Adrenal gland (tissue), 12 donors: ENCODE measurements around the gene DSCAML1. TPM values are rescaled to one million over a fixed set of nuclear protein-coding genes. Genes with fewer than 3 reads are reported as not detected.

Source experiments
- DNase-seq, 7 donors: peaks; one replicate each; pipeline ENCODE4 v3.0.0-alpha.2; 2019 to 2020
- H3K27ac ChIP-seq, 5 donors: fragments of 200-600 bp; sonication (generic) in 4 of 5; 1 replicate in 3 of 5; 2 replicates in 2 of 5; pipeline versions ENCODE4 v1.5.1 to v1.8.0; 2016 to 2020; ENCODE audit warnings: mild to moderate bottlenecking in 1 of 5
- H3K27me3 ChIP-seq: fragments of 200-600 bp; 2 replicates; pipeline ENCODE4 v1.8.0; 2021
- H3K36me3 ChIP-seq, 2 donors: fragments of 200-600 bp; replicated peaks in 1 of 2; 1 replicate in 1 of 2; 2 replicates in 1 of 2; pipeline versions ENCODE4 v1.5.1 to v1.8.0; 2018 to 2022
- H3K4me1 ChIP-seq, 2 donors: fragments of 200-600 bp; replicated peaks in 1 of 2; 1 replicate in 1 of 2; 2 replicates in 1 of 2; pipeline versions ENCODE4 v1.5.1 to v1.8.0; 2018 to 2021
- H3K4me3 ChIP-seq, 4 donors: fragments of 200-600 bp; sonication (generic) in 3 of 4; one replicate each; pipeline ENCODE4 v1.5.1; 2016 to 2018
- H3K9me3 ChIP-seq, 3 donors: fragments of 200-600 bp; sonication (generic) in 1 of 3; replicated peaks in 1 of 3; 1 replicate in 2 of 3; 2 replicates in 1 of 3; pipeline versions ENCODE4 v1.5.1 to v1.8.0; 2016 to 2021
- POLR2A ChIP-seq, 2 donors: fragments of 450-650 bp; IDR thresholded peaks; one replicate each; pipeline ENCODE4 v1.6.1; 2017; ENCODE audit warnings: antibody characterized with exemption in 2 of 2, mild to moderate bottlenecking in 2 of 2, moderate library complexity in 1 of 2
- WGBS, 4 donors: extraction: QIAGEN DNeasy Blood & Tissue Kit in 2 of 4; methylation state at CpG; one replicate each; pipeline versions ENCODE4 v1.1.5 to v1.1.7; 2013 to 2017; 5-methylcytosine and 5-hydroxymethylcytosine counted together
- intact Hi-C, 2 donors: fragments of 100-400 bp; cut with DNase I; formaldehyde crosslinking; loops; one replicate each; pipeline versions ENCODE4 v1.14.1 to v1.15.0; 2022 to 2023
- polyA plus RNA-seq, 3 donors: library from polyadenylated mRNA; stranded (reverse); fragments of 200-250 nt in 2 of 3; fragments of 350-450 nt in 1 of 3; fragmentation: Illumina TruSeq in 1 of 3; extraction: RNeasy Lipid Tissue Mini Kit (QIAGEN cat#74804) in 1 of 3; gene quantifications; one replicate each; pipeline ENCODE4 v1.2.3, GENCODE V29; 2013 to 2014
- total RNA-seq, 9 donors: library from RNA; depleted of rRNA in 4 of 9; stranded (reverse); fragments of >200 nt in 4 of 9; fragments of 120-200 nt in 1 of 9; fragmentation: NEBNext Ultra II Directional in 1 of 9; extraction: Animal tissue kit (Norgen Biotek cat#: 25700) in 1 of 9; gene quantifications; one replicate each; pipeline versions ENCODE4 v1.1.0 to v1.2.4, GENCODE V29; 2013 to 2023
- TF ChIP-seq, protein P1 (sequence below), 6 experiments: fragments of 450-650 bp in 4 of 6; fragments of 200-600 bp in 2 of 6; sonication (generic) in 1 of 6; IDR thresholded peaks; 1 replicate in 5 of 6; 2 replicates in 1 of 6; pipeline versions ENCODE4 v1.5.1 to v1.8.0; 2016 to 2021; ENCODE audit warnings: antibody characterized with exemption in 6 of 6, mild to moderate bottlenecking in 2 of 6, moderate library complexity in 1 of 6
- donor health status: healthy with polysubstance abuse.
- donor health status: Bipolar disorder and iron deficiency.
- donor health status: DM: yes; HTN: yes; CAD: no.
- donor health status: DM: no; HTN: no; CAD: no.
- donor health status: DM: no; HTN: no; CAD: no.
- donor health status: DM: yes; HTN: yes; CAD: no.

Gene DSCAML1
- total and polyA plus RNA-seq, 12 donors, result 0.09 to 1.9 (median 0.55) TPM; not detected in 1

DNA sequence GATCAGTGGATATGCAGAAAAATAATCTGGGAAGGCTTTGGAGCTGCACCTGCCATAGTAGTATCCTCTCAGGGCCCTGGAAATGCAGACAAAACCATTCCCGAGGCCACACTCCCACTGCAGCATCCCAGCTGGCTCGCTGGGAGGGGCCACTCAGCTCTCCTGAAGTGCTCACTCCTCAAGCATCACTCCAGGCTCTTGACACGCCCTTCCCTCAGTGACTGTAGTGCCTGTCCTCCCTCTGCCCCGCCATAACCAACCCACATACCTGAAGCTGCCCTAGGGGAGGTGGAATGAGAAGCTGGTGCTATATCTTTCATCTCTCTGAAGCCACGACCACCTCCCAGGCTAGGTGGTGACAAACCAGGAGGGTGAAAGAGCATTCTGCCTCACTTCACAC lies 4.8 kb downstream of the DSCAML1 start:
- Histone ChIP-seq H3K4me1 (peaks cover 8 to 11% of the 10 kb centered on the region in 2 donors), H3K9me3 (no peaks in the 10 kb centered on the region), H3K27me3 (peaks cover 28% of the 10 kb centered on the region), H3K4me3 (no peak overlapping the region), H3K36me3 (no peaks in the 10 kb centered on the region), H3K27ac (no peak overlapping the region)
- no peak for TF ChIP-seq POLR2A (IDR thresholded peaks at IDR 0.05)
- DNase-seq, result no peak
- WGBS, 4 donors, result 79 to 93% (median 85%) methylated on average over 3 to 5 of the region's 5 CpGs
- intact Hi-C loops, result no loop called here

DNA sequence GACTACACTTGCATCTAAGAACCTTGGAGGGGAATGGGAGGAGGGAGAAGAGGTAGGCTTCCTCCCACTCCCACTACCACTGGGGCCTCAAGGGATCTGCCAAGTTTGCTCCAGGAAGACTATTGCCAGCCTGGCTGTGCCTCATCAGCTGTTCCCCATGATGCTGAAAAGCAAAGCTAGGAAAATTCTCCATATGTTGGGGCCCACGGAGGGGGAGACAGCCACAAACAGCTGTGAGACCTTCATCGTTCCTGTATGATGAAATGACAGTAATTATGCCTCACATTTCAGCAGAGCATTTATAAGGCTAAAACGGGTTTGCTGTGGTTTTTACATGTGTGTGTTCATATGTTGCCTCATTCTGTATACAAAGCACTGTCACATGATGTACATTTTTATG lies 6.7 kb downstream of the DSCAML1 start:
- no peak for DNase-seq
- no peaks in the 10 kb centered on the region for H3K9me3 ChIP-seq
- WGBS, 4 donors, result 45 to 61% (median 57%) methylated on average over 3 of the region's 3 CpGs
- TF ChIP-seq POLR2A (IDR thresholded peaks at IDR 0.05), result no peak
- TF ChIP-seq, protein P1, sequence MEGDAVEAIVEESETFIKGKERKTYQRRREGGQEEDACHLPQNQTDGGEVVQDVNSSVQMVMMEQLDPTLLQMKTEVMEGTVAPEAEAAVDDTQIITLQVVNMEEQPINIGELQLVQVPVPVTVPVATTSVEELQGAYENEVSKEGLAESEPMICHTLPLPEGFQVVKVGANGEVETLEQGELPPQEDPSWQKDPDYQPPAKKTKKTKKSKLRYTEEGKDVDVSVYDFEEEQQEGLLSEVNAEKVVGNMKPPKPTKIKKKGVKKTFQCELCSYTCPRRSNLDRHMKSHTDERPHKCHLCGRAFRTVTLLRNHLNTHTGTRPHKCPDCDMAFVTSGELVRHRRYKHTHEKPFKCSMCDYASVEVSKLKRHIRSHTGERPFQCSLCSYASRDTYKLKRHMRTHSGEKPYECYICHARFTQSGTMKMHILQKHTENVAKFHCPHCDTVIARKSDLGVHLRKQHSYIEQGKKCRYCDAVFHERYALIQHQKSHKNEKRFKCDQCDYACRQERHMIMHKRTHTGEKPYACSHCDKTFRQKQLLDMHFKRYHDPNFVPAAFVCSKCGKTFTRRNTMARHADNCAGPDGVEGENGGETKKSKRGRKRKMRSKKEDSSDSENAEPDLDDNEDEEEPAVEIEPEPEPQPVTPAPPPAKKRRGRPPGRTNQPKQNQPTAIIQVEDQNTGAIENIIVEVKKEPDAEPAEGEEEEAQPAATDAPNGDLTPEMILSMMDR (IDR thresholded peaks at IDR 0.05), result no peak
- no peak overlapping the region for H3K4me3 ChIP-seq
- H3K27ac ChIP-seq, result no peak overlapping the region
- peaks cover 10% of the 10 kb centered on the region for H3K27me3 ChIP-seq
- no peaks in the 10 kb centered on the region for H3K36me3 ChIP-seq
- no peaks in the 10 kb centered on the region for H3K4me1 ChIP-seq
- intact Hi-C loops, result no loop called here

DNA sequence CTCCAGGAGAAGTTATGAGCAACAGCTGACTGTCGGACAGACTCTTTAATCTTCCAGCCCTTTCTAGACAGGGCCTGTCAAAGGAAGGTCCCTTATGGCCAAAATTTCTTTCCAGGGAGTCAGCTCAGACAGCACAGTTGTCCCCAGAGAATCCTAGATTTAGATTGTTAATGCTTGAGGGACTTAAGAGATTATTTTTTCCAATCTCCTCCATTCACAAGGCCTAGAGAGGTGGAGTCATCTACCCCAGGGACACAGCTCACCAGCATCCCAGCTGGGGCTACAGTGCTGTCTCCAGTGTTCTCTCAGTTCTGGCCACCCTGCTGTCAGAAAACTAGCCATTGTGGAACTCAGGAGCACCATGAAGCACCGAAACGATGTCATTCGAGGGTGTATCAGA lies 7.8 kb downstream of the DSCAML1 start:
- no peaks in the 10 kb centered on the region for H3K4me1 ChIP-seq
- no peak overlapping the region for H3K27ac ChIP-seq
- WGBS, 4 donors, result 77 to 83% (median 80%) methylated on average over 4 of the region's 4 CpGs
- intact Hi-C loops, result no loop called here
- TF ChIP-seq POLR2A (IDR thresholded peaks at IDR 0.05), result no peak
- TF ChIP-seq, protein P1 (IDR thresholded peaks at IDR 0.05), result no peak
- H3K27me3 ChIP-seq, result no peaks in the 10 kb centered on the region
- H3K9me3 ChIP-seq, result no peaks in the 10 kb centered on the region
- no peak for DNase-seq
- no peaks in the 10 kb centered on the region for H3K36me3 ChIP-seq
- H3K4me3 ChIP-seq, result no peak overlapping the region

DNA sequence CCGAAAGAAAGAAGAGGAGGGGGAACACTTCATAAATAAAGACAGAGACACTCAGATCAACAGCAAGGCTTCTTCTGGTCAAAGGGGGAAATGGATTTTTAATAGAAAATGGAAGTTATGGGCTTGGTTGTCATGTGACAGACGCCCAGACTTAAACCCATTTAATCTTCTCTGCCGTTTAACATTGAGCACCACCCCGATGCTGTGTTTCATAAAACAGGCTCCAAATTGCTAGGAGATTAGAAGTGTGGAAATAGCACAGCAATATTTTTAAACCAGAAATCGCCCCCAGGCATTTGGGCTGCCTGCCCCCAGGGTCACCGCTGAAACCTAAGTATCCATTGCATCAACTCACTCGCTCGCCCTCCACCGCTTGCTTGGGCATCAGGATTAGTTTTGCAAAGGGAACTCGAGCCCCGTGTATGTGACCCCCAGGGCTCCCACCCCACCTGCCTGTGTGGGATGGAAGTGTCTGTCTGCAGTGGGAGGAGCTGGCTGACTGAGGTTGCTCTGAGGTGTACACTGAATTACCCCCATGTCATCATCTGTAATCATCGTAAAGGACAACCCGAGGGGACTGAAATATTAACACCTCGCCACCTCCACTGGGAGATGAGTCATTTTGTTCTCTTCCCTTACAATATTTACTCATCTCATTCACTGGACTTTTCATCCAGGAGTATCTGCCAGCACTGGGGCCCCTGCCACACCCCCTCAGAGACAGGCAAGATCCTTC lies 10.7 kb downstream of the DSCAML1 start:
- Histone ChIP-seq H3K27ac (no peak overlapping the region), H3K27me3 (peaks cover 3% of the 10 kb centered on the region), H3K4me1 (no peaks in the 10 kb centered on the region), H3K9me3 (no peaks in the 10 kb centered on the region), H3K4me3 (no peak overlapping the region), H3K36me3 (no peaks in the 10 kb centered on the region)
- intact Hi-C loops, result no loop called here
- WGBS, 4 donors, result 52 to 64% (median 57%) methylated on average over 12 to 14 of the region's 14 CpGs
- TF ChIP-seq, protein P1 (IDR thresholded peaks at IDR 0.05), result no peak
- no peak for TF ChIP-seq POLR2A (IDR thresholded peaks at IDR 0.05)
- no peak for DNase-seq

DNA sequence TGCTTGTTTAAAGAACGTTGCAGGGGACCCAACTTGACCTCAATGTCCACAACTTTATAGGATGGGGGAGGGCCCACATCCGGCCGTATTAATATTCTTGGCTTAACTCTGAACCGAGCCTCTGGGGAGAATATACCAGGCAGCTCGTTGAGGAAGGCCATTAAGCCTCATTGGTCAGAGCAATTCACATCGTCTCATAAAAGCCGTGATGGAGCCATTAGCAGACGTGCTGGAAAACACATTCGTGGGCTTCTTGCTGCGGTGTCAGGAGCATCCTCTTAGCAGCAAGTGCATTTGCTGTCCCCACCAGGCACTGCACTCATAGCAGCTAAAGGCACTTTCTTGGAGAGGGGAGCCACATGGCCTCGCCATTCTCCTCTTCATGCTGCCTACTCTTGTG lies 14.9 kb downstream of the DSCAML1 start:
- 58 to 100% (median 65%) methylated on average over 1 to 11 of the region's 11 CpGs for WGBS, 4 donors
- Histone ChIP-seq H3K4me1 (no peaks in the 10 kb centered on the region), H3K27me3 (peaks cover 3% of the 10 kb centered on the region), H3K27ac (no peak overlapping the region), H3K36me3 (no peaks in the 10 kb centered on the region), H3K9me3 (no peaks in the 10 kb centered on the region), H3K4me3 (no peak overlapping the region)
- intact Hi-C loops, result no loop called here
- no peak for TF ChIP-seq POLR2A (IDR thresholded peaks at IDR 0.05)
- TF ChIP-seq, protein P1 (IDR thresholded peaks at IDR 0.05), result no peak
- DNase-seq, result no peak
